ENCODE results near the gene NOP56.
"Not testable (repeated sequence)": the region's sequence is repeated elsewhere in the genome, so short reads cannot be mapped to it uniquely, and the experiment has no call there.

NOP56 gene

GRCh38 chr20:2687514-2687913, 35.1 kb downstream of the NOP56 start:
- DNase-seq (ENCODE audit: low read depth) = no peak

GRCh38 chr20:2688041-2688591, 35.7 kb downstream of the NOP56 start:
- DNase-seq (ENCODE audit: low read depth) = no peak

- DNase-seq (ENCODE audit: low read depth) = no peak
Measured at GRCh38 chr20:2690213-2690612, 37.8 kb downstream of the NOP56 start.

- no peak for DNase-seq (ENCODE audit: low read depth)
Measured at GRCh38 chr20:2690718-2691117, 38.3 kb downstream of the NOP56 start.

GRCh38 chr20:2691127-2691526, 38.7 kb downstream of the NOP56 start:
- DNase-seq (ENCODE audit: low read depth) = no peak

- DNase-seq (ENCODE audit: low read depth) = no peak
Measured at GRCh38 chr20:2691663-2692035, 39.2 kb downstream of the NOP56 start.

GRCh38 chr20:2692036-2692885, 39.8 kb downstream of the NOP56 start, which contains the start of gene EBF4:
Gene EBF4, plus strand, starts transcription at chr20:2692780. Its CDS starts 866 bp downstream, at chr20:2693646.
- no peak for DNase-seq (ENCODE audit: low read depth)

- no peak for DNase-seq (ENCODE audit: low read depth)
Measured at GRCh38 chr20:2692886-2693285, 40.5 kb downstream of the NOP56 start.

GRCh38 chr20:2693286-2694007, 41.0 kb downstream of the NOP56 start:
- no peak for DNase-seq (ENCODE audit: low read depth)

- no peak for DNase-seq (ENCODE audit: low read depth)
Measured at GRCh38 chr20:2694008-2694471, 41.6 kb downstream of the NOP56 start.

- DNase-seq (ENCODE audit: low read depth) = no peak
Measured at GRCh38 chr20:2694519-2694918, 42.1 kb downstream of the NOP56 start.

GRCh38 chr20:2695206-2695983, 43.0 kb downstream of the NOP56 start:
- no peak for DNase-seq (ENCODE audit: low read depth)

- not testable (repeated sequence) for DNase-seq (ENCODE audit: low read depth)
Measured at GRCh38 chr20:2695984-2696525, 43.6 kb downstream of the NOP56 start.

GRCh38 chr20:2696646-2697045, 44.2 kb downstream of the NOP56 start:
- DNase-seq (ENCODE audit: low read depth) = no peak

- no peak for DNase-seq (ENCODE audit: low read depth)
Measured at GRCh38 chr20:2697768-2698167, 45.3 kb downstream of the NOP56 start.

GRCh38 chr20:2698186-2698817, 45.9 kb downstream of the NOP56 start:
- no peak for DNase-seq (ENCODE audit: low read depth)

GRCh38 chr20:2698912-2699311, 46.5 kb downstream of the NOP56 start:
- DNase-seq (ENCODE audit: low read depth) = no peak

GRCh38 chr20:2699775-2700413, 47.5 kb downstream of the NOP56 start:
- DNase-seq (ENCODE audit: low read depth) = no peak

- no peak for DNase-seq (ENCODE audit: low read depth)
Measured at GRCh38 chr20:2700913-2701620, 48.6 kb downstream of the NOP56 start.

GRCh38 chr20:2701671-2702081, 49.2 kb downstream of the NOP56 start:
- DNase-seq (ENCODE audit: low read depth) = no peak
